ENCODE results near the gene ZBTB20.

The ZBTB20 gene

DNA sequence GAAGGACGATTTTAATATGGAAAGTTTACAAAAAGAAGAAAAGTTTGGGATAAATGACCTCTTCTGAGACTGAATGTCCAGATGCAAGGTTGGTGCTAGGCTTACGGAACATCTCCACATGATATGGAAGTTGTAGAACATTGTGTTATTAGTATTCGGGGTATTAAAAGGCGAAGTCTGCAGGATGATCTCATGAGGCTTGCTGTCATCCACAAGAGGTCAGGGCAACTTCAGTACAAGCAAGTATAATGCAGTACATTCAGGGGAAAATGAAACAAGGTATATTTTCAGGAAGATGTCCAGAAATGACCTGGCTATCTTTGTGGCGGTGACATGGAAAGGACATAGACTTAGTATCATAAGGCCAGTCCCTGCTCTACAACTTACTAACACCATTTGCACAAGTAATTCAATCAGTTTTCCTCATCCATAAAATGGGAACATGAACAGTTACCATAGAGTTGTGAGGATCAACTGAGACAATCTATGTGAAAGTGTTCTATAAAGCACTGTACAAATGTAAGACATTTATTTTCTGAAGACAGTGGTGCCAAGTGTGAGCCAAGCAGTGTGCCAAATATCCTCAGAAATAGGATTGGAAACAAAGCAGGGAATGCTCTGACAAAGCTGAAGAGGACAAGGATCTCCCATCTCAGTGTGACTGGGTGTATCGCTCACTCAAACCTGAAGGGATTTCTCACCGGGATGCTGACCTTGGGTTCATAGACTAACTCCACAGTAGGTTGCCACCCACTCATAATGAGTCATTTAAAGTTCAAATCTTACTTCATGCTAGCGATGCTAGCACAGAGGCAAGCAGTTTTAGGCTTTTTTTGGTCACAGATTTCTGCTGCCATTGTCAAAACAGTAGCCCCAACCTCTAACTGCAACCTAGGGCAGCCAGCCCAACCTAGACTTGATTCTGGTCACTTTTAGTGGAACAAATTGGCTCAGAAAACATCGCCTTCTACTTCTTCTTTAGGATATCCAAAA, 735.0 kb downstream of the ZBTB20 start:
- H2AK5ac ChIP-seq (ENCODE audit: low read length), result no peak overlapping the region
- no peak overlapping the region for H3K18ac ChIP-seq (ENCODE audit: low read length)
- H3K27ac ChIP-seq (ENCODE audit: low read depth, low read length), result no peak overlapping the region
- no peak overlapping the region for H4K5ac ChIP-seq (ENCODE audit: low read length)
- no peaks in the 10 kb centered on the region for H3K36me3 ChIP-seq (ENCODE audit: control insufficient read depth, insufficient read depth, low read length)
- no peaks in the 10 kb centered on the region for H3K79me2 ChIP-seq (ENCODE audit: control insufficient read depth, insufficient read depth, low read length)
- H3K4me1 ChIP-seq (ENCODE audit: control insufficient read depth, low read depth, low read length), result no peaks in the 10 kb centered on the region
- WGBS (ENCODE audit: extremely low coverage, insufficient coverage, low lambda C conversion rate), result 100% methylated on average over 1 of the region's 9 CpGs
- H3K4me3 ChIP-seq (ENCODE audit: low read length), result no peak overlapping the region
- H3K23ac ChIP-seq (ENCODE audit: low read length), result no peak overlapping the region
- H3K4me2 ChIP-seq (ENCODE audit: low read length), result no peak overlapping the region
- no peak overlapping the region for H2BK120ac ChIP-seq (ENCODE audit: low read depth, low read length)
- no peaks in the 10 kb centered on the region for H3K27me3 ChIP-seq (ENCODE audit: insufficient read depth, low read length, poor library complexity)
- H2BK5ac ChIP-seq (ENCODE audit: low read length), result no peak overlapping the region
- no peak overlapping the region for H4K8ac ChIP-seq (ENCODE audit: low read depth, low read length)
- no peak overlapping the region for H3K4ac ChIP-seq (ENCODE audit: low read depth, low read length)
- H2BK15ac ChIP-seq (replicated peaks; ENCODE audit: low read depth), result no peak overlapping the region
- DNase-seq, result no peak
- H3K79me1 ChIP-seq (ENCODE audit: low read length), result no peaks in the 10 kb centered on the region
- no peak overlapping the region for H3K9ac ChIP-seq (ENCODE audit: low read length)
- no peak overlapping the region for H3K56ac ChIP-seq (ENCODE audit: low read length)

GRCh38 chr3:114411190-114411668, 735.9 kb downstream of the ZBTB20 start:
- H2BK120ac ChIP-seq (ENCODE audit: low read depth, low read length), result no peak overlapping the region
- H3K27ac ChIP-seq (ENCODE audit: low read depth, low read length), result no peak overlapping the region
- no peak overlapping the region for H3K4ac ChIP-seq (ENCODE audit: low read depth, low read length)
- no peaks in the 10 kb centered on the region for H3K36me3 ChIP-seq (ENCODE audit: control insufficient read depth, insufficient read depth, low read length)
- no peak overlapping the region for H3K56ac ChIP-seq (ENCODE audit: low read length)
- no peak for DNase-seq
- no peaks in the 10 kb centered on the region for H3K27me3 ChIP-seq (ENCODE audit: insufficient read depth, low read length, poor library complexity)
- no peaks in the 10 kb centered on the region for H3K79me2 ChIP-seq (ENCODE audit: control insufficient read depth, insufficient read depth, low read length)
- WGBS (ENCODE audit: extremely low coverage, insufficient coverage, low lambda C conversion rate), result no CpG with 5 or more reads among the region's 3 CpGs
- no peak overlapping the region for H3K4me3 ChIP-seq (ENCODE audit: low read length)
- no peak overlapping the region for H4K5ac ChIP-seq (ENCODE audit: low read length)
- H4K8ac ChIP-seq (ENCODE audit: low read depth, low read length), result no peak overlapping the region
- no peak overlapping the region for H3K23ac ChIP-seq (ENCODE audit: low read length)
- no peak overlapping the region for H3K18ac ChIP-seq (ENCODE audit: low read length)
- no peak overlapping the region for H3K4me2 ChIP-seq (ENCODE audit: low read length)
- no peaks in the 10 kb centered on the region for H3K79me1 ChIP-seq (ENCODE audit: low read length)
- H2BK5ac ChIP-seq (ENCODE audit: low read length), result no peak overlapping the region
- no peaks in the 10 kb centered on the region for H3K4me1 ChIP-seq (ENCODE audit: control insufficient read depth, low read depth, low read length)
- H2AK5ac ChIP-seq (ENCODE audit: low read length), result no peak overlapping the region
- no peak overlapping the region for H3K9ac ChIP-seq (ENCODE audit: low read length)
- no peak overlapping the region for H2BK15ac ChIP-seq (replicated peaks; ENCODE audit: low read depth)

GRCh38 chr3:114408736-114409670, 738.1 kb downstream of the ZBTB20 start:
- peak; percentile 39 for DNase-seq
- H3K27ac ChIP-seq (ENCODE audit: low read depth, low read length), result no peak overlapping the region

DNA sequence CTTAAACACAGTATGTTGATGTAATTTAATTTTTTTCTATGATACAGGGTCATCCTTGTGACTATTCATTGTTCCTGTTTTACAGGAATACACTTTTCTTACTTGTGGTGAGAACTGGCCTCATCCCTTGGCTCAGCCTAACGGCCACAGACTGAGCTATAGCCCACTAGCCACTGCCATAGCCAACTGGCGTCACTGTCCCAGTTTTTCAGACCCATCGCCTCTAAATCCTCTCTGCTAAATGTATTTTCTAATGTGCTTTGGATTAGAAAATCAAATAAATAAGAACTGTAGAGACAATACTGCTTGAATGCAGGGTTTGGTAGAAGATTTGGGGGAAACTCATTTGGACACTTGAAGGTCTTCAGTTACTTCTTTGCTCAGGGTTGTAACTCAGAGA, 740.2 kb downstream of the ZBTB20 start:
- Histone ChIP-seq H2AK5ac (ENCODE audit: low read length) (no peak overlapping the region), H3K9ac (ENCODE audit: low read length) (no peak overlapping the region), H4K5ac (ENCODE audit: low read length) (no peak overlapping the region), H3K36me3 (ENCODE audit: control insufficient read depth, insufficient read depth, low read length) (no peaks in the 10 kb centered on the region), H2BK120ac (ENCODE audit: low read depth, low read length) (no peak overlapping the region), H3K4me3 (ENCODE audit: low read length) (no peak overlapping the region), H3K18ac (ENCODE audit: low read length) (no peak overlapping the region), H3K27ac (ENCODE audit: low read depth, low read length) (no peak overlapping the region), H4K8ac (ENCODE audit: low read depth, low read length) (no peak overlapping the region), H3K79me1 (ENCODE audit: low read length) (no peaks in the 10 kb centered on the region), H3K23ac (ENCODE audit: low read length) (no peak overlapping the region), H3K79me2 (ENCODE audit: control insufficient read depth, insufficient read depth, low read length) (no peaks in the 10 kb centered on the region), H2BK5ac (ENCODE audit: low read length) (no peak overlapping the region), H3K4me1 (ENCODE audit: control insufficient read depth, low read depth, low read length) (no peaks in the 10 kb centered on the region), H3K4ac (ENCODE audit: low read depth, low read length) (no peak overlapping the region), H3K4me2 (ENCODE audit: low read length) (no peak overlapping the region), H3K27me3 (ENCODE audit: insufficient read depth, low read length, poor library complexity) (no peaks in the 10 kb centered on the region), H2BK15ac (replicated peaks; ENCODE audit: low read depth) (no peak overlapping the region), H3K56ac (ENCODE audit: low read length) (no peak overlapping the region)
- no peak for DNase-seq
- WGBS (ENCODE audit: extremely low coverage, insufficient coverage, low lambda C conversion rate), result no CpG with 5 or more reads among the region's 3 CpGs

More at GRCh38 chr3:114408736-114409670, 738.1 kb downstream of the ZBTB20 start:
- Histone ChIP-seq H4K8ac (ENCODE audit: low read depth, low read length) (no peak overlapping the region), H3K23ac (ENCODE audit: low read length) (no peak overlapping the region), H3K18ac (ENCODE audit: low read length) (no peak overlapping the region), H3K4ac (ENCODE audit: low read depth, low read length) (no peak overlapping the region), H3K4me1 (ENCODE audit: control insufficient read depth, low read depth, low read length) (no peaks in the 10 kb centered on the region), H3K9ac (ENCODE audit: low read length) (no peak overlapping the region), H3K36me3 (ENCODE audit: control insufficient read depth, insufficient read depth, low read length) (no peaks in the 10 kb centered on the region), H3K79me2 (ENCODE audit: control insufficient read depth, insufficient read depth, low read length) (no peaks in the 10 kb centered on the region), H3K4me2 (ENCODE audit: low read length) (no peak overlapping the region), H4K5ac (ENCODE audit: low read length) (no peak overlapping the region), H2BK5ac (ENCODE audit: low read length) (no peak overlapping the region), H2AK5ac (ENCODE audit: low read length) (no peak overlapping the region), H2BK15ac (replicated peaks; ENCODE audit: low read depth) (no peak overlapping the region), H3K56ac (ENCODE audit: low read length) (no peak overlapping the region), H2BK120ac (ENCODE audit: low read depth, low read length) (no peak overlapping the region), H3K79me1 (ENCODE audit: low read length) (no peaks in the 10 kb centered on the region), H3K4me3 (ENCODE audit: low read length) (no peak overlapping the region), H3K27me3 (ENCODE audit: insufficient read depth, low read length, poor library complexity) (no peaks in the 10 kb centered on the region)
- WGBS (ENCODE audit: extremely low coverage, insufficient coverage, low lambda C conversion rate), result no CpG with 5 or more reads among the region's 17 CpGs

DNA sequence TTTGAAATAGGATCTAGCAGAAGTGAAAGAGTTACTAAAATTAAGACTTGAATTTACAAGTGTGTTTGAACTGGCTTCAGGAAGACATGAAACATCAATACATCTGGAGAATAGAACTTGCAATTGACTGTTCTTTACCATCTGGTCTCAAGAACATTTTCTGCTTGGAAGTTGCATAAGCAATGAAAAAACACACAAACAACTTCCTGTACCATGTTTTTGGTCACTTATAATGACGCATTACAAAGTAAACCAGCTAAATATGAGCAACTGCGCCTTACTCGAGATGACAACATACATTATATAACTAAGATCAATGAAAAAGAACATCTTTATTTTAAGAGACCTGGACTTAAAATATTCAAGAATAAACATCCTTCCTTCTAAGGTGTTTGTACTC, 740.8 kb downstream of the ZBTB20 start:
- no peak overlapping the region for H3K27ac ChIP-seq (ENCODE audit: low read depth, low read length)
- no peak overlapping the region for H3K4me2 ChIP-seq (ENCODE audit: low read length)
- H3K56ac ChIP-seq (ENCODE audit: low read length), result no peak overlapping the region
- H2BK5ac ChIP-seq (ENCODE audit: low read length), result no peak overlapping the region
- H3K79me1 ChIP-seq (ENCODE audit: low read length), result no peaks in the 10 kb centered on the region
- H2BK120ac ChIP-seq (ENCODE audit: low read depth, low read length), result no peak overlapping the region
- H3K36me3 ChIP-seq (ENCODE audit: control insufficient read depth, insufficient read depth, low read length), result no peaks in the 10 kb centered on the region
- H3K4ac ChIP-seq (ENCODE audit: low read depth, low read length), result no peak overlapping the region
- H4K8ac ChIP-seq (ENCODE audit: low read depth, low read length), result no peak overlapping the region
- no peak overlapping the region for H2BK15ac ChIP-seq (replicated peaks; ENCODE audit: low read depth)
- no peak overlapping the region for H4K5ac ChIP-seq (ENCODE audit: low read length)
- no peak overlapping the region for H3K23ac ChIP-seq (ENCODE audit: low read length)
- no peak for DNase-seq
- WGBS (ENCODE audit: extremely low coverage, insufficient coverage, low lambda C conversion rate), result no CpG with 5 or more reads among the region's 3 CpGs
- H3K18ac ChIP-seq (ENCODE audit: low read length), result no peak overlapping the region
- H3K4me3 ChIP-seq (ENCODE audit: low read length), result no peak overlapping the region
- no peak overlapping the region for H2AK5ac ChIP-seq (ENCODE audit: low read length)
- H3K27me3 ChIP-seq (ENCODE audit: insufficient read depth, low read length, poor library complexity), result no peaks in the 10 kb centered on the region
- H3K9ac ChIP-seq (ENCODE audit: low read length), result no peak overlapping the region
- no peaks in the 10 kb centered on the region for H3K4me1 ChIP-seq (ENCODE audit: control insufficient read depth, low read depth, low read length)
- H3K79me2 ChIP-seq (ENCODE audit: control insufficient read depth, insufficient read depth, low read length), result no peaks in the 10 kb centered on the region
